Keratinocyte (primary cell): ENCODE measurements around the gene TGFBI. TPM values are rescaled to one million over a fixed set of nuclear protein-coding genes. Genes with fewer than 3 reads are reported as not detected.

Experiments
- DNase-seq: peaks from one replicate; pipeline ENCODE4 v3.0.0-alpha.2; 2011; ENCODE audit warnings: low read depth, missing footprints, low spot score
- FAIRE-seq: peaks from 2 replicates; lab custom pipeline; 2011; peaks lifted over from hg19 to GRCh38; lab: Jason Lieb, UNC
- H2AFZ ChIP-seq: 2 replicates; pipeline ENCODE4 v1.6.0; 2012; ENCODE audit warnings: low read length, control low read depth, inconsistent platforms; ENCODE audit not compliant: control insufficient read depth
- H3K27ac ChIP-seq: 2 replicates; pipeline ENCODE4 v1.5.1; 2011; ENCODE audit warnings: low read length; ENCODE audit not compliant: control insufficient read depth, insufficient read depth
- H3K27me3 ChIP-seq: 3 replicates; pipeline ENCODE4 v1.6.0; 2011; ENCODE audit warnings: low read length; ENCODE audit not compliant: control insufficient read depth, insufficient read depth; ENCODE audit errors: extremely low read depth
- H3K36me3 ChIP-seq, 2 experiments: 2 replicates in 1 of 2; 3 replicates in 1 of 2; pipeline ENCODE4 v1.5.1; 2011; ENCODE audit warnings: low read length in 2 of 2, mild to moderate bottlenecking in 1 of 2; ENCODE audit not compliant: control insufficient read depth in 2 of 2, insufficient read depth in 2 of 2; ENCODE audit errors: extremely low read depth in 1 of 2
- H3K4me1 ChIP-seq: 3 replicates; pipeline ENCODE4 v1.5.1; 2011; ENCODE audit warnings: low read length; ENCODE audit not compliant: control insufficient read depth, insufficient read depth; ENCODE audit errors: extremely low read depth
- H3K4me2 ChIP-seq: 3 replicates; pipeline ENCODE4 v1.6.0; 2011; ENCODE audit warnings: low read depth, low read length; ENCODE audit not compliant: control insufficient read depth, insufficient read depth; ENCODE audit errors: extremely low read depth
- H3K4me3 ChIP-seq, 3 experiments: fragments of 200-600 bp in 1 of 3; sonication (generic) in 1 of 3; 2 replicates in 2 of 3; 3 replicates in 1 of 3; pipeline ENCODE4 v1.5.1; 2011 to 2016; ENCODE audit warnings: low read length in 3 of 3, mild to moderate bottlenecking in 3 of 3, control low read depth in 2 of 3, inconsistent platforms in 1 of 3, low read depth in 1 of 3, mixed read lengths in 1 of 3, mixed run types in 1 of 3, moderate library complexity in 1 of 3; ENCODE audit not compliant: control insufficient read depth in 2 of 3, insufficient read depth in 2 of 3; ENCODE audit errors: extremely low read depth in 1 of 3
- H3K79me2 ChIP-seq: 2 replicates; pipeline ENCODE4 v1.6.0; 2012; ENCODE audit warnings: low read length; ENCODE audit not compliant: control insufficient read depth, insufficient read depth
- H3K9ac ChIP-seq: 3 replicates; pipeline ENCODE4 v1.6.0; 2011; ENCODE audit warnings: low read length; ENCODE audit not compliant: control insufficient read depth, insufficient read depth; ENCODE audit errors: extremely low read depth
- H3K9me1 ChIP-seq: 3 replicates; pipeline ENCODE4 v1.6.0; 2011; ENCODE audit warnings: low read length; ENCODE audit not compliant: control insufficient read depth, insufficient read depth; ENCODE audit errors: extremely low read depth
- H3K9me3 ChIP-seq: 2 replicates; pipeline ENCODE4 v1.5.1; 2012; ENCODE audit warnings: low read depth, low read length; ENCODE audit not compliant: control insufficient read depth
- H4K20me1 ChIP-seq: 3 replicates; pipeline ENCODE4 v1.6.0; 2011; ENCODE audit warnings: low read length; ENCODE audit not compliant: control insufficient read depth, insufficient read depth; ENCODE audit errors: extremely low read depth
- EZH2 ChIP-seq: IDR thresholded peaks from one replicate; pipeline ENCODE4 v1.6.1; 2012; ENCODE audit warnings: inconsistent platforms, mild to moderate bottlenecking, low read length, moderate library complexity
- dilution Hi-C: fragments of 300-500 bp; cut with MboI; formaldehyde crosslinking; loops from one replicate; pipeline ENCODE4 v1.7.0; 2020; ENCODE audit warnings: low sequenced_read_pairs; ENCODE audit not compliant: extremely low pct_ligation_motif_present
- polyA plus RNA-seq, 5 experiments: library from polyadenylated mRNA; depleted of rRNA in 3 of 5; stranded (reverse) in 3 of 5; stranded (forward) in 1 of 5; unstranded in 1 of 5; fragments of >200 nt; gene quantifications; 1 replicate in 1 of 5; 2 replicates in 3 of 5; 3 replicates in 1 of 5; pipeline versions ENCODE4 v1.2.1 to v1.2.3, GENCODE V29; 2011 to 2012; ENCODE audit warnings: missing spikeins in 2 of 5, low read depth in 1 of 5, low replicate concordance in 1 of 5
- TF ChIP-seq, protein P1 (sequence below), 3 experiments: IDR thresholded peaks in 1 of 3; conservative IDR thresholded peaks in 1 of 3; optimal IDR thresholded peaks in 1 of 3; 2 replicates in 2 of 3; 3 replicates in 1 of 3; pipeline versions ENCODE3 to v1.5.1; 2011; ENCODE audit warnings: low read length in 3 of 3, mild to moderate bottlenecking in 3 of 3, moderate library complexity in 2 of 3, control low read depth in 1 of 3, inconsistent platforms in 1 of 3; ENCODE audit not compliant: insufficient read depth in 2 of 3; ENCODE audit errors: extremely low read depth in 1 of 3

The TGFBI gene
- polyA plus RNA-seq, 1 donor (not counting 4 experiments of a cell fraction or from before 2014, with no cell fraction given), result 270 TPM

DNA sequence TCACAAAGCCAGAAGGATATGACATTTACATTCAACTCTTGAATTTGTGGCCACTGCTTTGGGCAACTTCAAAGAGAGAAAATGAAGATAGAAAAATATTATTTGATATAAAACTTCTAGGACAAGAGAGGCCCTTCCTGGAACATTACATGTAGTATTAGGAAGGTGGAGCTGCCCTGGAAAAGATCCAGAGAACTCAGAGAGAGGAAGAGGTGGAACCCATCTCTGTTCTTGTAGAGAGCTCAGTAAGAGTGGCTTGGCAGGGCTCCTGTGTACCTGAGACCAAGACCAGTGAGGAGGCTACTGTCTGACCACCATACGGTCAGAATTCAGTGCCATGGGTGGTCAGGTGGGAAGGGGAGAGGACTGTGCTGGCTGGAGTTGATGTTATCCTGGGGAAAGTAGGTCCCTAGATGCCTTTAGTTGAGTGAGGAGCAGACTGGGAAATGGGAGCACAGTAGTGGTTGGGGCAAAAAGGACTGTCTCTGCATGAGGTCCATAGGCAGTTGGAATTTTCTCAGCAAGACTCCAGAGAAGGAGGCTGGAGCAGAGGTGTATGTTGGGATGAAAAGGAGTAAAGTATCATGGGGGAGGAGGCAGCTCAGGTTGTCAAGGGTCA is 7.6 kb downstream of the TGFBI start:
- Histone ChIP-seq H3K27me3 (no peaks in the 10 kb centered on the region), H3K36me3 (peaks cover 5 to 12% of the 10 kb centered on the region in 2 experiments), H3K9me3 (no peaks in the 10 kb centered on the region), H3K27ac (peak overlapping the region; percentile 15), H3K9ac (no peak overlapping the region), H4K20me1 (no peaks in the 10 kb centered on the region), H3K4me1 (peaks cover 63% of the 10 kb centered on the region), H3K9me1 (no peaks in the 10 kb centered on the region), H3K4me2 (peak overlapping the region; percentile 2), H3K79me2 (no peaks in the 10 kb centered on the region), H2AFZ (no peak overlapping the region), H3K4me3 (no peak overlapping the region)
- DNase-seq (no peak), FAIRE-seq (peak; percentile 60)
- TF ChIP-seq EZH2, result no peak
- TF ChIP-seq, protein P1, sequence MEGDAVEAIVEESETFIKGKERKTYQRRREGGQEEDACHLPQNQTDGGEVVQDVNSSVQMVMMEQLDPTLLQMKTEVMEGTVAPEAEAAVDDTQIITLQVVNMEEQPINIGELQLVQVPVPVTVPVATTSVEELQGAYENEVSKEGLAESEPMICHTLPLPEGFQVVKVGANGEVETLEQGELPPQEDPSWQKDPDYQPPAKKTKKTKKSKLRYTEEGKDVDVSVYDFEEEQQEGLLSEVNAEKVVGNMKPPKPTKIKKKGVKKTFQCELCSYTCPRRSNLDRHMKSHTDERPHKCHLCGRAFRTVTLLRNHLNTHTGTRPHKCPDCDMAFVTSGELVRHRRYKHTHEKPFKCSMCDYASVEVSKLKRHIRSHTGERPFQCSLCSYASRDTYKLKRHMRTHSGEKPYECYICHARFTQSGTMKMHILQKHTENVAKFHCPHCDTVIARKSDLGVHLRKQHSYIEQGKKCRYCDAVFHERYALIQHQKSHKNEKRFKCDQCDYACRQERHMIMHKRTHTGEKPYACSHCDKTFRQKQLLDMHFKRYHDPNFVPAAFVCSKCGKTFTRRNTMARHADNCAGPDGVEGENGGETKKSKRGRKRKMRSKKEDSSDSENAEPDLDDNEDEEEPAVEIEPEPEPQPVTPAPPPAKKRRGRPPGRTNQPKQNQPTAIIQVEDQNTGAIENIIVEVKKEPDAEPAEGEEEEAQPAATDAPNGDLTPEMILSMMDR (optimal IDR thresholded peaks at IDR 0.05 in 1 of 3, IDR thresholded peaks at IDR 0.05 in 1 of 3, conservative IDR thresholded peaks at IDR 0.05 in 1 of 3; ENCODE audit: extremely low read depth in 1 of 3, insufficient read depth in 2 of 3, low read length in 3 of 3), result no peak
- dilution Hi-C loops, result no loop called here

DNA sequence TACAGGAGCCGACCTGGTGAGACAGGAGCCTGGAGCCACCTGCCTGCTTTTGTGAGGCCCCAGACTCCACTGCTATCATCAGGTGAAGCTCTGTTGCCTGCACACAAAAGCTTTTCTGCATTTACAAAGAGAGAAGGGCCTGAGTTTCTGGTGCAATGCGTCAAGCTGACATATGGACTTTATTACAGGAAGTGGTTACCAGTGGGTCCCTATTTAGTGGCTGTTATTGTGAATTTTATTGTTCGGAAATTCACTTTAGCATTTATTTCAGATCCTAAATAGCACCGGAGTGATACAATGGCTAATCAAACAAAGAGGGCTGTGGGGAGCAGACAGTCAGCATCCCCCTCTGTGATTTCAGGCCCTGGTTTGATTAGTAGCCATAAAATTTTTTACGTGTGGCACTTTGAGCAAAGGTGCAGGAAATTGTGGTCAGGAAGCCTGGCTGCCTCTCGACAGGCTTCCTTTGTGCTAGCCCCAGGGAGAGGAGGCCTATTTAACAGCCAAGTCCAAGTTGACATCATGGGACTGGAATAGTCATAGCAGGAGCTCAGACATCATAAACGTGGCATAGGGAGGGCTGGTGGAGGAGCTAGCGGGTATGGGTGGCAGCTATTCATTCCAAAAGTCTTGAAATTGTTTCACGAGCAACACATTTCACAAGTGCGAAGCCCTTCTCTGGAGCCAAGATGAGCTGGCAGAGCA is 8.4 kb downstream of the TGFBI start:
- Histone ChIP-seq H2AFZ (no peak overlapping the region), H3K4me2 (peak overlapping the region; percentile 31), H3K27me3 (no peaks in the 10 kb centered on the region), H3K27ac (peak overlapping the region; percentile 15), H4K20me1 (no peaks in the 10 kb centered on the region), H3K4me3 (peak overlapping the region in 1 of 3 experiments; percentile 3), H3K79me2 (no peaks in the 10 kb centered on the region), H3K9ac (no peak overlapping the region), H3K9me3 (no peaks in the 10 kb centered on the region), H3K4me1 (peaks cover 55% of the 10 kb centered on the region), H3K9me1 (no peaks in the 10 kb centered on the region), H3K36me3 (peaks cover 5 to 13% of the 10 kb centered on the region in 2 experiments)
- dilution Hi-C loops, result no loop called here
- DNase-seq (no peak), FAIRE-seq (peak; percentile 34)
- no peak for TF ChIP-seq EZH2
- TF ChIP-seq, protein P1 (optimal IDR thresholded peaks at IDR 0.05 in 1 of 3, IDR thresholded peaks at IDR 0.05 in 1 of 3, conservative IDR thresholded peaks at IDR 0.05 in 1 of 3; ENCODE audit: extremely low read depth in 1 of 3, insufficient read depth in 2 of 3, low read length in 3 of 3), result no peak
